ENCODE data around the gene MACROD2. TPM values are rescaled to one million over a fixed set of nuclear protein-coding genes. Genes with fewer than 3 reads are reported as not detected.

MACROD2 gene
- total and polyA plus RNA-seq, 8 donors, result 0.78 to 31.3 (median 10.9) TPM; not detected in 1

DNA sequence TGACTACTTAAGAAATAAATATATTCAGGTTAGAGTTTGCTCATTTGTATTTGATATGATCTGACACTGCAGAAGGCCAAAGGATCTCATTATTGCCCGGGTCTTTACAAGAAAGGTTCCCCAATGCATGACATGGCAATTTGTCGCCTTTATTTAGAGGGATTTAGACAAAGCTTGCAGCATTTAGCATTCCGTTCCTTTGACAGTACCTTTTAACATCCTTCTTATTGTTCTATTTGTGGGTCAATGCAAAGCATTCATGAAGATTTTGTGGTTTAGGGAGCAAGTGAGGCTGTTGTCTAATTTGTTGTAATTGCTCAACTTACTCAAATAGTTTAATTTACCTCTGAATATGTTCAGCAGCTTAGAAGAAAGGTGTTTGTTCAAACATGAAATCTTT, 572.9 kb downstream of the MACROD2 start:
- no peaks in the 10 kb centered on the region for H3K4me1 ChIP-seq
- TF ChIP-seq POLR2A (IDR thresholded peaks at IDR 0.05), result no peak
- no peak for TF ChIP-seq POLR2AphosphoS5 (IDR thresholded peaks at IDR 0.05)
- TF ChIP-seq, protein P1, sequence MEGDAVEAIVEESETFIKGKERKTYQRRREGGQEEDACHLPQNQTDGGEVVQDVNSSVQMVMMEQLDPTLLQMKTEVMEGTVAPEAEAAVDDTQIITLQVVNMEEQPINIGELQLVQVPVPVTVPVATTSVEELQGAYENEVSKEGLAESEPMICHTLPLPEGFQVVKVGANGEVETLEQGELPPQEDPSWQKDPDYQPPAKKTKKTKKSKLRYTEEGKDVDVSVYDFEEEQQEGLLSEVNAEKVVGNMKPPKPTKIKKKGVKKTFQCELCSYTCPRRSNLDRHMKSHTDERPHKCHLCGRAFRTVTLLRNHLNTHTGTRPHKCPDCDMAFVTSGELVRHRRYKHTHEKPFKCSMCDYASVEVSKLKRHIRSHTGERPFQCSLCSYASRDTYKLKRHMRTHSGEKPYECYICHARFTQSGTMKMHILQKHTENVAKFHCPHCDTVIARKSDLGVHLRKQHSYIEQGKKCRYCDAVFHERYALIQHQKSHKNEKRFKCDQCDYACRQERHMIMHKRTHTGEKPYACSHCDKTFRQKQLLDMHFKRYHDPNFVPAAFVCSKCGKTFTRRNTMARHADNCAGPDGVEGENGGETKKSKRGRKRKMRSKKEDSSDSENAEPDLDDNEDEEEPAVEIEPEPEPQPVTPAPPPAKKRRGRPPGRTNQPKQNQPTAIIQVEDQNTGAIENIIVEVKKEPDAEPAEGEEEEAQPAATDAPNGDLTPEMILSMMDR (IDR thresholded peaks at IDR 0.05), result no peak
- TF ChIP-seq EP300 (IDR thresholded peaks at IDR 0.05), result no peak
- intact Hi-C loops (cut with DNase I; ENCODE audit: low total_unique reads), result no loop called here
- WGBS, 5 donors, result 77 to 91% (median 83%) methylated on average over 3 of the region's 3 CpGs
- peaks cover 0 to 11% (median 4%) of the 10 kb centered on the region in 4 donors for H3K9me3 ChIP-seq
- no peak overlapping the region for H3K27ac ChIP-seq
- H3K4me3 ChIP-seq, result no peak overlapping the region
- no peaks in the 10 kb centered on the region for H3K36me3 ChIP-seq
- no peaks in the 10 kb centered on the region for H3K27me3 ChIP-seq
- DNase-seq, result no peak

GRCh38 chr20:14568701-14569100, 573.4 kb downstream of the MACROD2 start:
- TF ChIP-seq POLR2AphosphoS5 (IDR thresholded peaks at IDR 0.05), result no peak
- no peak for TF ChIP-seq POLR2A (IDR thresholded peaks at IDR 0.05)
- no peak for TF ChIP-seq EP300 (IDR thresholded peaks at IDR 0.05)
- TF ChIP-seq, protein P1 (IDR thresholded peaks at IDR 0.05), result no peak
- no peaks in the 10 kb centered on the region for H3K36me3 ChIP-seq
- WGBS, 5 donors, result 72 to 88% (median 78%) methylated on average over 3 of the region's 3 CpGs
- no peak overlapping the region for H3K4me3 ChIP-seq
- intact Hi-C loops (cut with DNase I; ENCODE audit: low total_unique reads), result no loop called here
- H3K27ac ChIP-seq, result no peak overlapping the region
- no peaks in the 10 kb centered on the region for H3K4me1 ChIP-seq
- H3K9me3 ChIP-seq, result peaks cover 0 to 11% (median 4%) of the 10 kb centered on the region in 4 donors
- no peaks in the 10 kb centered on the region for H3K27me3 ChIP-seq
- no peak for DNase-seq

DNA sequence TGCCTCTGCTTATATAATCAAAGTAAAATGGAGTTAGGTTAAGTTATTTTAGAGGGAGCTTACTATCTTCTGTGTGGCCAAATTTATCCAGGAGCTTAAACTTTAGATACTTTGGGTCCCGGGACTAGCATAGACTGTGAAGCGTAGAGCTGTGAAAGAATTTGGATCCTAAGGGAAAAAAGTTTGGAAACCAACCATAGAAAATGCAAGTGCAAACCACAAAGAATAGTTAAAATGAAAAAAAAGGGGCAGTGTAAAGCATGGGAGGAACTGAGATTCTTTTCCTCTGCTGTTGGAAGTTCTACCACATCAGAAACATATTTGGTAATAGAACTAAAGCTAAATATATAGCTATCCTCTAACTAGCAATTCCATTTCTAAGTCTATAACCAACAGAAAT, 574.3 kb downstream of the MACROD2 start:
- intact Hi-C loops (cut with DNase I; ENCODE audit: low total_unique reads), result no loop called here
- DNase-seq, result no peak
- no peak overlapping the region for H3K4me3 ChIP-seq
- 86 to 96% (median 95%) methylated on average over 2 of the region's 2 CpGs for WGBS, 5 donors
- TF ChIP-seq POLR2AphosphoS5 (IDR thresholded peaks at IDR 0.05), result no peak
- TF ChIP-seq, protein P1 (IDR thresholded peaks at IDR 0.05), result no peak
- no peak for TF ChIP-seq POLR2A (IDR thresholded peaks at IDR 0.05)
- no peak for TF ChIP-seq EP300 (IDR thresholded peaks at IDR 0.05)
- no peaks in the 10 kb centered on the region for H3K36me3 ChIP-seq
- peaks cover 0 to 11% (median 4%) of the 10 kb centered on the region in 4 donors for H3K9me3 ChIP-seq
- H3K4me1 ChIP-seq, result no peaks in the 10 kb centered on the region
- no peaks in the 10 kb centered on the region for H3K27me3 ChIP-seq
- no peak overlapping the region for H3K27ac ChIP-seq

DNA sequence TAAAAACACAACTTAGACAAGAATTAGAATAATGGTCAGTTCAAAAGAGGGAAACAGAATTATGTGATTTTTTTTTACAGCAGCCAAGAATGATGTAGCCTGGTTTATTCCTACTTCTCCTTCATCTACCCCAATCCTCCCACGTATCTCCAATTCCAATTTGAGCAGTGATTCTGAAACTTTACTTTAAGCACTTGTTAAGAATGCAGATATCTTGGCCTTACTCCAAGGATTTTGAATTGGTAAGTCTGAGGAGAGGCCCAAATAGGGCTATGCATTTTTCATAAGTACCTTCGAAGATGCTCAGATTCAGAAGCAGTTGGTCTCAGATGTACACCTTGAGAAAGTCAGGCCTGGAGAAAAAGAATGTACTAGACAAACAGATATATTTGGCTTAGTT, 575.5 kb downstream of the MACROD2 start:
- Histone ChIP-seq H3K4me1 (no peaks in the 10 kb centered on the region), H3K4me3 (no peak overlapping the region), H3K27ac (no peak overlapping the region), H3K27me3 (no peaks in the 10 kb centered on the region), H3K9me3 (peaks cover 0 to 5% (median 2%) of the 10 kb centered on the region in 4 donors), H3K36me3 (no peaks in the 10 kb centered on the region)
- peak in 1 of 2 donors; percentile 11 for DNase-seq
- TF ChIP-seq, protein P1 (IDR thresholded peaks at IDR 0.05), result no peak
- TF ChIP-seq POLR2AphosphoS5 (IDR thresholded peaks at IDR 0.05) (no peak), POLR2A (IDR thresholded peaks at IDR 0.05) (no peak), EP300 (IDR thresholded peaks at IDR 0.05) (no peak)
- intact Hi-C loops (cut with DNase I; ENCODE audit: low total_unique reads), result no loop called here
- WGBS, 5 donors, result 50 to 61% (median 59%) methylated on average over 2 of the region's 2 CpGs
